ENCODE results near the gene ADGRG1. TPM values are rescaled to one million over a fixed set of nuclear protein-coding genes. Genes with fewer than 3 reads are reported as not detected.

Gene ADGRG1
- total and polyA plus RNA-seq, 2 donors (not counting 1 experiment from before 2014, with no cell fraction given), result 0.20 to 0.61 TPM

DNA sequence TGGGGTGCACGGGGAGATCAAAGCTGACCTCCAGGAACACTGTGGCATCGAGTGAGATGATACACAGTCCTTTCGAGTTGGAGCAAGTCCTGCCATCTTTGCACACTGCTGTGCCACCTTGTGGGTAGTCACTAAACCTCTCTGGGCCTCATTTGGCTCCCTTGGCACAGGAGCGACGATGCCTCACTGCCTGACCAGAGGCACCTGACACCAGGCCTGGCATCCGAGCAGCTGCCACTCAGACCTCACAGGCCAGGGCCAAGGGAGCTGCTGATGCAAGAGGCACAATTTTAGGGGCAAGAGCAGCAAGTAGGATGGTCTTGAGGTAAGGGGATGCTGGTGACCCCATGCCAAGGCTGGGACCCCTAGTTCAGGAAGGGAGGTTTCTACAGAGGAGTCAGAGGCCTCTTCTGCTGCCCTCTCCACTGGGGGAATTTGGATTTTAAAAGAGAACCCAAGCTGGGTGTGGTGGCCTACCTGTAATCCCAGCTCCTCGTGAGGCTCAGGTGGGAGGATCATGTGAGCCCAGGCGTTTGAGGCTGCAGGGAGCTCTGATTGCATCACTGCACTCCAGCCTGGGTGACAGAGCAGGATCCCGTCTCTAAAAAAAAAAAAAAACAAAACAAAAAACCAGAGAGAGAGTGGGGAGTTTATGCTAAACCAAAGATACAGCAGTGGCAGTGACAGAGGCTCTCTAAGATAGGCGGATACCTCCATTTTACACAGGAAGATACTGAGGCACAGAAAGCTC is 6.7 kb upstream of the ADGRG1 start:
- H3K9ac ChIP-seq (ENCODE audit: low read length), result no peak overlapping the region
- no peak overlapping the region for H3K4me2 ChIP-seq (replicated peaks; ENCODE audit: low read depth, low read length, poor library complexity, severe bottlenecking)
- H3K4me1 ChIP-seq (ENCODE audit: control insufficient read depth in 2 of 2, insufficient read depth in 2 of 2, low read length in 2 of 2), result no peaks in the 10 kb centered on the region
- Mint-ChIP-seq H3K4me3 (no peak overlapping the region), H3K27ac (no peak overlapping the region), H3K4me1 (no peaks in the 10 kb centered on the region), H3K27me3 (peaks cover 23% of the 10 kb centered on the region), H3K9me3 (ENCODE audit: insufficient read depth) (no peaks in the 10 kb centered on the region)
- no peak overlapping the region for H3K4me3 ChIP-seq (ENCODE audit: control extremely low read depth in 1 of 5, extremely low read depth in 1 of 5, insufficient read depth in 1 of 5, low read depth in 2 of 5, low read length in 4 of 5)
- no peak overlapping the region for H3K27ac ChIP-seq (ENCODE audit: low read length in 2 of 2)
- 82% methylated on average over 7 of the region's 10 CpGs for WGBS (ENCODE audit: insufficient coverage)
- ATAC-seq (ENCODE audit: low read depth), result no peak
- intact Hi-C loops (cut with micrococcal nuclease), result no loop called here
- no peak overlapping the region for H2AFZ ChIP-seq (ENCODE audit: insufficient read depth, low read depth, low read length, poor library complexity, severe bottlenecking)
- no peaks in the 10 kb centered on the region for H3K36me3 ChIP-seq (replicated peaks in 1 of 2; ENCODE audit: control extremely low read depth in 1 of 2, control insufficient read depth in 1 of 2, extremely low read depth in 1 of 2, insufficient read depth in 2 of 2, low read length in 1 of 2)
- no peaks in the 10 kb centered on the region for H3K79me2 ChIP-seq (ENCODE audit: control insufficient read depth, insufficient read depth, low read length)
- H4K20me1 ChIP-seq (ENCODE audit: control insufficient read depth, insufficient read depth, low read length, poor library complexity, severe bottlenecking), result no peaks in the 10 kb centered on the region
- CTCF ChIA-PET, result no interaction called here
- H3K27me3 ChIP-seq (replicated peaks in 1 of 4; ENCODE audit: control extremely low read depth in 1 of 4, control insufficient read depth in 3 of 4, insufficient read depth in 4 of 4, low read length in 3 of 4), result peaks cover 0 to 3% (median under 1%) of the 10 kb centered on the region in 4 experiments
- TF ChIP-seq, protein P1, sequence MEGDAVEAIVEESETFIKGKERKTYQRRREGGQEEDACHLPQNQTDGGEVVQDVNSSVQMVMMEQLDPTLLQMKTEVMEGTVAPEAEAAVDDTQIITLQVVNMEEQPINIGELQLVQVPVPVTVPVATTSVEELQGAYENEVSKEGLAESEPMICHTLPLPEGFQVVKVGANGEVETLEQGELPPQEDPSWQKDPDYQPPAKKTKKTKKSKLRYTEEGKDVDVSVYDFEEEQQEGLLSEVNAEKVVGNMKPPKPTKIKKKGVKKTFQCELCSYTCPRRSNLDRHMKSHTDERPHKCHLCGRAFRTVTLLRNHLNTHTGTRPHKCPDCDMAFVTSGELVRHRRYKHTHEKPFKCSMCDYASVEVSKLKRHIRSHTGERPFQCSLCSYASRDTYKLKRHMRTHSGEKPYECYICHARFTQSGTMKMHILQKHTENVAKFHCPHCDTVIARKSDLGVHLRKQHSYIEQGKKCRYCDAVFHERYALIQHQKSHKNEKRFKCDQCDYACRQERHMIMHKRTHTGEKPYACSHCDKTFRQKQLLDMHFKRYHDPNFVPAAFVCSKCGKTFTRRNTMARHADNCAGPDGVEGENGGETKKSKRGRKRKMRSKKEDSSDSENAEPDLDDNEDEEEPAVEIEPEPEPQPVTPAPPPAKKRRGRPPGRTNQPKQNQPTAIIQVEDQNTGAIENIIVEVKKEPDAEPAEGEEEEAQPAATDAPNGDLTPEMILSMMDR (IDR thresholded peaks at IDR 0.05), result no peak
- no peak for TF ChIP-seq EZH2 (IDR thresholded peaks at IDR 0.05; ENCODE audit: borderline replicate concordance, insufficient read depth, low read depth, low read length, poor library complexity, severe bottlenecking)
- DNase-seq, result no peak
- no peaks in the 10 kb centered on the region for H3K9me3 ChIP-seq (ENCODE audit: control extremely low read depth in 1 of 3, control insufficient read depth in 2 of 3, insufficient read depth in 1 of 3, low read length in 2 of 3)
- POLR2A ChIA-PET, result no interaction called here

All from B cell (primary cell).